Measurements from ENCODE around the gene SETD2.
"Not testable (repeated sequence)": the region's sequence is repeated elsewhere in the genome, so short reads cannot be mapped to it uniquely, and the experiment has no call there.

Gene SETD2

GRCh38 chr3:47034868-47035489 lies 128.9 kb downstream of the SETD2 start:
- DNase-seq (ENCODE audit: low read depth in 2 of 2): no peak

- not testable (repeated sequence) for DNase-seq (ENCODE audit: low read depth in 2 of 2)
These were observed 132.9 kb downstream of the SETD2 start for GRCh38 chr3:47031041-47031440.

- no peak for DNase-seq (ENCODE audit: low read depth in 2 of 2)
These were observed 135.2 kb downstream of the SETD2 start for GRCh38 chr3:47028667-47029066.

GRCh38 chr3:47028146-47028545 lies 135.8 kb downstream of the SETD2 start:
- no peak for DNase-seq (ENCODE audit: low read depth in 2 of 2)

DNA sequence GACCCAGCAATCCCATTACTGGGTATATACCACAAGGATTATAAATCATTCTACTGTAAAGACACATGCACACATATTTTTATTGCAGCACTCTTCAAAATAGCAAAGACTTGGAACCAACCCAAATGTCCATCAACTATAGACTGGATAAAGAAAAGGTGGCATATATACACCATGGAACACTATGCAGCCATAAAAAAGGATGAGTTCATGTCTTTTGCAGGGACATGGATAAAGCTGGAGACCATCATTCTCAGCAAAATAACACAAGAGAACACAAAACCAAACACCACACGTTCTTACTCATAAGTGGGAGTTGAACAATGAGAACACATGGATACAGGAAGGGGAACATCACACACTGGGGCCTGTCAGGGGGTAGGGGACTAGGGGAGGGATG lies 137.5 kb downstream of the SETD2 start:
- not testable (repeated sequence) for DNase-seq (ENCODE audit: low read depth in 2 of 2)

DNA sequence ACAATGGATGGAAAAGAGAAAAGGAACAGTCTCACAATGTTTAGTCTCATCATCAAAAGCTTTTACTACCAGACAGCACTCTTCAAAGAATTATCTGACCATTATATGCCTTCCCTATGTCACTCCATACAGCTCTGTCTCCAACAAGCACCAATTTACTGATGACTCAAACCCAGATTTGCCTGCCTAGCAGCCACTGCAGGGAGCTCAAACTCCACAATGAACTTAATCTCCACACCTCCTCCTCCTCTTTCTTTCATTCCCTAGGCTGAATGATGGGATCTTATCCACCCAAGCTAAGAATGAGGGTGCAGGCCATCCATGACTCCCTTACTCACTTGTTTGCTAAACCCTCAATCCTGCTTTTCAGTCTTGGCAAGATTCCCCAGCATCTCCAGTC lies 139.0 kb downstream of the SETD2 start:
- DNase-seq (ENCODE audit: low read depth in 2 of 2): no peak

DNA sequence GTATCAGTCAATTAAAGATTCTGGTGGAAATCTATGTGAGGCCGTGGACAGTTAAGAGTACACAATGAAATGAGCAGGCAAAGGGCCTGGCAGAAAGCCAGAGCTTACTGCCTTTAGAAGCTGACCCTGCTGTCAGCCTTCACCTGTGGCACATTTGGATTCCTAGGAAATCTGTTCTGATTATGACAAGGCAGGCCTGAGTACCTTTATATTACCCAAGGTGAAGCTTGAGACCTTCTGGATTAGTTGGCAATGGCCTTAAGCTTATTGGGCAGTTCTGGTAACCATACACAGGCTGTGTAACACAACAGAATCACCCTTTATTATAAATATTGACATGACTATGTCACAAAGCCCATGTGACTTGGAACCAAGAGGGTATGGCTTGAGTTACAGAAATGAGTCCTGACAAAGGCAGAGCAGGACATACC lies 141.3 kb downstream of the SETD2 start:
- no peak for DNase-seq (ENCODE audit: low read depth in 2 of 2)

DNA sequence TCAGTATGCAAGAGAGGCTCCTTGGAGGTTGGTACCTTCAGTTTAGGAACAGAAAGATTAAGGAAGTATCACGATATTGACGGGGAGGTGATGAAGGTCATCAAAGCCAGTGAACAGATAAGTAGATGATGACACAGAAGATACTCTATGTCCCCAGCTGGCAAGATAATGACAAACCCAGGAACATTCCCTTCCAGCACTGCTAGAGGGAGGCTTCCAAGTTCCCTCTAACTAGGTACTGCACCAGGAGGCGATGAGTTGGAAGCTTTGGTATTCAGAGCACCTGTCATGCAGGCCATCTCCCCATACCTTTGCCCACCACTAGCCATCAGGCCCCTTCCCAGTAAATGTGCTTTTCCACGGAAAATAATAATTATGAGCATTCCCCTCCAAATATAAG lies 143.6 kb downstream of the SETD2 start:
- DNase-seq (ENCODE audit: low read depth in 2 of 2): no peak

GRCh38 chr3:47019201-47019600 lies 144.7 kb downstream of the SETD2 start:
- DNase-seq (ENCODE audit: low read depth in 2 of 2): no peak

DNA sequence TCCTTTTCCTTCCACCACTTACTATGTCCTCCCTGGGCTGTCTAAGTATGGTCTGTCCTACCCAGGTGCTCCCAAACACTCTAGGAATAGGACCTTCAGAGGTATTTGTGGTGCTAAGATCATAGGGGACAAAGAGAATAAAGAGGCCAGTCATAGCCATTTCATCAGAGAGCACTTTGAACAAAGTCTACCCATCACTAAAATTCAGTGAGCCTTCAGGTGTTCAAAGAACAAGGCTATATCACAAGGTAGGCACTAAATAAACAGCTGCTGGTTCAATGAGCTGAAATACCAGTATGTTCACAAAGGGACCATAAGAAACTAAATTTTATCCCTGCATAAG lies 145.7 kb downstream of the SETD2 start:
- no peak for DNase-seq (ENCODE audit: low read depth in 2 of 2)

DNA sequence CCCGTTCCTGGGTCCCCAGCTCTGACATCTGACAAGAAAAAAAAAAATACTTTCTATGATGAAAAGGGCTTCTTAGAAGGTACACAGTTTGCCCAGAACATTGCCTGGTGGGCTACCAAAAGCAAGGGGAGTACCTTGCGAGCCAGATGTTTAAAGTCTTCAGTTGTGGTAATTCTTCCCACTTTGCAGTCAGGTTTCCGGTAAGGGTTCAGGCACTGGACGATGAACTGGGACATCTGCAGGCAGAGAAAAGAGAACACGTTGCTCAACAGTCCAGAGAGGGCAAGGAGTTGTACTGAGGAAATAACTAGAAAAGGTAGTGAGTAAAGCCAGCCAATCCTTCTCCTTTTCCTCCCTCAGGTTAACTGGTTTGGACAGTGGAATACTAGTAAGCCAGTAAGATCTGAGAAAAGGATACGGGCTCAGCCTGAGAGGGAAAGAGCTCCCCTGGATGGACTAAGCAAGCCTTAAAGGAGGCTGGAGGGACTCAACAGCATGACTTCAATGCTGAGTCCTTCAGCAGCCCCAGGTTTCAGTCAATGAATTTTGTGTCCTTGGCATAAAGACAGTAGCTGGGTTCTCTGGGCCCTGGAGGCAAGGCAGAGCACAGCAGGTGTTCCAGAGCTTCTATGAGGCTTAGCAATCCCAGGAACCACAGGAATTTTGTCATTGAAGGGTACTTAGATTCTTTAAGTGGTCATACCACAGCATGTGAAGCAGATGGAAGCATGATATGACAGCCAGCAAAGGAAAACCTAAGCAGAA lies 146.2 kb downstream of the SETD2 start:
- DNase-seq (ENCODE audit: low read depth in 2 of 2): no peak

DNA sequence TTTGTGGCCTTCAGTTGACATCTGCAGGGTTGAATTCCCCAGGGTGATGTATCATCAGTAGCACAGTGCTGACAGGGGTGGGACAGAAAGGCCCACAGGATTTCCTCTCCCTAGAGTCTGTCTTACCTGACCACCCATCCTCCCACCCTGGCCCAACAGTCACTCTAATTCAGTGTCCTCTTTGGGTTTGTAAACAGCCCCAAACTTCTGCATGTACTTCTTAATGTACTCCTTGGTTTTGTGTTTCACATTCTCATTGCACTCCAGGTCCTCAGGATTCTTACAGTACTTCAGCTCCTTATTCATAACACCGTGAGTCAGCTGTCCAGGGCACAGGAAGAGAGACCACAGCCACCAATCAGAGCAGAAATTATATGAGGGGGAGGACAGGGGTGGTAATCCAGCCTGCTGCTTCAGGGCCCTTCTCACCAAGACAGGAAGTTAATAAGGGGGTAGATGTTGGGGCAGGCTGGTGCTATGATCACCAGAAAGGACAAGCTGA lies 146.9 kb downstream of the SETD2 start:
- no peak for DNase-seq (ENCODE audit: low read depth in 2 of 2)

DNA sequence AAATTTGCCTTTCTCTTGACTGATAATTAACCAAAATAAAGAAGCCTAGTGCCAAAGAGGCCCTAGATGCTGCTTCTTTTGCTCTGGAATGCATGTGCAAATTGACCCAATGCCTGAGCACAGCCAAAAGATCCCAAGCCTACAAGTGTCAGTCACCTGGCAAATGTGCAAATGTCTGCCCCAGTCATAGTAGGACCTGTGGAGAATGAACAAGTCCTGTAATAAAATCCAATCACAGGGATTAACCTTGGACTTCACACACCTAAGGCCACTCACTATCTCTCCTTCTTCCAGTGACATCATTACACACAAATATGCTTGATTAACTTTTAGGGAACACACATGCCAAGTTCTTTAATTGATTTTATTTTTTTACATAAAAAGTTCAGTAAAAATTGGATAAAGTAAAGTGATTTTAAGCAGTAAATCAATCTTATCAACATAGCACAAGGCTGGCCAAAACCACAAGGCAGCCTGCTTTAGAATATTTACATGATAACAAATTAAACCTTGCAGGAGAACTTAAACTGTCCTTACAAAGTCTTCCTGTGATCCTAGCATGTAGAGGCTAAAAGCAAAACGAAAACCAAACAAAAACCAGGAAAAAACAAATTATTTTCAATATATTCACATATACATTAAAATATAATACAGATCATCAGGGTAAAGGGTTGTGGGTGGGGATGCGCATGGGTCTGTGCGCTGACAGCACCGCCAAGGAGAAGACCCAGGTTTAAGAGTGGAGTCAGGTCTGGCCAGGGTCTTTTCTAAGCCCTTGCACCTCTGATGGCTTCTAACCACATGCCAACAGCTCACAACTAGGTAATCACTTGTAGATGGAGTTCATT lies 147.6 kb downstream of the SETD2 start:
- DNase-seq (ENCODE audit: low read depth in 2 of 2): no peak

- no peak for DNase-seq (ENCODE audit: low read depth in 2 of 2)
These were observed 148.8 kb downstream of the SETD2 start for GRCh38 chr3:47015151-47015550.

- no peak for DNase-seq (ENCODE audit: low read depth in 2 of 2)
These were observed 149.9 kb downstream of the SETD2 start for GRCh38 chr3:47014036-47014435.

- no peak for DNase-seq (ENCODE audit: low read depth in 2 of 2)
These were observed 150.7 kb downstream of the SETD2 start for GRCh38 chr3:47013231-47013630.

DNA sequence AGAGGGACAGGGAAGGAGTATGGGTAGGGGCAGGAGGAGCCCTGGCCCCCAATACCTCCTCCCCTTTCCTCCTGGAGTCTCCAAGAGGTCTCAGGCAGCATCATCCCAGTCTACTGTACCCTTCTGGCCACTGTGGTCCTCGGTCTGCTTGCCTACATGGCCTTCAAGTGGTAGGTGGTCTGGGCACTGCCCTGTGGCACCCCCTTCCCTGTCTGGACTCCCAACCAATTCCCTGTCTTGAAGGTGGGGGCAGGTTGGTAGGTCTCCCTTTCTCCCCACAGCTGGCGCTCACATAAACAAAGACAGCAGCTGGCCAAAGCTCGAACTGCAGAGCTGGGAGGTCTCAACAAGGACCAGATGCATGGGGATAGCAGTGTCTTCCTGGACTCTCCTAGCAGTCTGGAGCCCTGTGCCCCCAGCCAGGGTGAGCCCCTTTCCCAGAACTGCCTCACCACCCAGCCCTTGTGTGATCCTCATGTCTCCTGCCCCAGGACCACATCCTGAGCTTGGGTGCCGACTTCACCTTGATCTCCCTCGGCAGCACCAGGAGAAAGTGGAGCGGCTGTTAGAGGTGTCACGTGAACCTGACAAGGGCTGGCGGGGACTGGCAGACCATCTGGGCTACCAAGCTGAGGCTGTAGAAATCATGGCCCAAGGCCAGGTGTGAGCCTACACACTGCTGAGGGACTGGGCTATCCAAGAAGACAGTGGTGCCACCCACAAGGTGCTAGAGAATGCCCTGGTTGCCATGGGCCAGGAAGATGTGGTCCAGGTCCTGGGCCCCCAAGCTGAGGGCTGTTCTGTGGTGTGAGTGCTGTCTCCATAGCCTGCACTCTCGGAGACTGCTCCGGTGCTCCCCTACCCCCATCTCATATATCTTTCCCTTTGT lies 151.3 kb downstream of the SETD2 start:
- no peak for DNase-seq (ENCODE audit: low read depth in 2 of 2)

DNA sequence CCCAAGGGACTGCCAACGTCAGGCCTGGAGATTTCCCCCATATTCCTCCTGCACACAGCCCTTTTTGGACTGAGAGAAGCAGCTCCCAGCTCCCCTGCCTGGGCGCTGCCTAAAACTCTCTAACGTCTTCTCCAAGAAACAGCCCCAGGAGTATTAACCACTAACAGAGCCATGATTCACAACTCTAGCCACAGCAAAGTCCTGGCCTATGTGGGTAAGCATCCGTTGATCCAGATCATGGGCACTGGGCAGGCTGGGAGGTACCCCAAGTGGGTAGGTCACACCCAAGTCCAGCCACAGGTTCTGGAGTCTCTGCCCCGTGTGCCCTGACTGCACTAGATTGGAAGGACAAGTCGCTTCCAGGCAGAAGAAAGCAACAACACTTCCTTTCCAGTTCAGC lies 152.5 kb downstream of the SETD2 start:
- DNase-seq (ENCODE audit: low read depth in 2 of 2): no peak

- no peak for DNase-seq (ENCODE audit: low read depth in 2 of 2)
These were observed 153.0 kb downstream of the SETD2 start for GRCh38 chr3:47010910-47011309.

DNA sequence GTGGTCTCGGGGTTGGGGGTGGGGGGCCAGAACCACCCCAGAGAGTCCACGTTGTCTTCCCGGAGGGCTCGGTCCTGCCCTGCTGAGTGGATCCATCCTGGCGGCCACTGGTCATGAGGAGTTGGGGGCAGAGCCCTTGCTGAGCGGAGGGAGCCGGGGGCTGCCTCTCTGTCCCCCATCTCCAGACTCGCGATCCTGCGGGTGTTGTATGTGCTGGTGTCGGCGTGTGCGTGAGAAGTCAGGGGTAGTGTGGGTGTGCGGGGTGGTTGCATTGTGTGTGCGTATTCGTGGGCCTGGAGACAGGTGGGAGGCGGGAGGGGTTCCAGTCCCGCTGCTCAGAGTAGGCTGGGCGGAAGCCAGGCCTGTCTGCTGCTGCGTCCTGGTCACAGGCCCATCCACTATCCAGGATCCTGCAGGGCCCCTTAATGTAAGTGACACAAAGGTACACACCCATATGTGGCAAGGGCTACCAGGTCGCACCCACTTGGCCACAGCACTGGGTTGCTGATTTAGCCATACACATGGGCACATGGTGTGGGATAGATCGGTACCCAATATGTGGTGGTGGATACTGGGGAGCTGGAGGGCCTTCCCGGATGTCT lies 153.7 kb downstream of the SETD2 start:
- DNase-seq (ENCODE audit: low read depth in 2 of 2): no peak

All from stimulated activated CD8-positive, alpha-beta memory T cell treated with anti-CD3 and anti-CD28 coated beads, Interleukin-2, amount 100 ng/mL, for 48 hours (primary cell).